ENCODE results near the gene MISP3.

GRCh38 chr19:14119146-14119545 lies 46.6 kb downstream of the MISP3 start:
- no peak for TF ChIP-seq BRCA1 (IDR thresholded peaks at IDR 0.05; ENCODE audit: low read depth, low read length)
- no peak for TF ChIP-seq CTCF (IDR thresholded peaks at IDR 0.05; ENCODE audit: control extremely low read depth in 1 of 3, insufficient read depth in 1 of 3, low read depth in 1 of 3, low read length in 3 of 3)
- no peak for TF ChIP-seq EP300 (IDR thresholded peaks at IDR 0.05; ENCODE audit: borderline replicate concordance in 1 of 2, low read depth in 2 of 2, low read length in 2 of 2)
- no peak for TF ChIP-seq CHD7 (IDR thresholded peaks at IDR 0.05; ENCODE audit: insufficient replicate concordance, low read length)
- no peak for TF ChIP-seq CEBPB (IDR thresholded peaks at IDR 0.05; ENCODE audit: low read depth, low read length)
- no peak for TF ChIP-seq POLR2A (IDR thresholded peaks at IDR 0.05; ENCODE audit: control extremely low read depth in 1 of 2, low read depth in 2 of 2, low read length in 2 of 2)
- TF ChIP-seq SAP30 (IDR thresholded peaks at IDR 0.05; ENCODE audit: insufficient read depth, insufficient replicate concordance, low read length) = no peak
- no peak for TF ChIP-seq CBX8 (IDR thresholded peaks at IDR 0.05; ENCODE audit: borderline replicate concordance, low read depth, low read length)
- no peak for TF ChIP-seq MAX (IDR thresholded peaks at IDR 0.05)
- TF ChIP-seq NANOG (IDR thresholded peaks at IDR 0.05; ENCODE audit: insufficient read depth, low read depth, low read length, poor library complexity, severe bottlenecking) = no peak
- no peak for TF ChIP-seq JUND (IDR thresholded peaks at IDR 0.05; ENCODE audit: low read length)
- TF ChIP-seq YY1 (IDR thresholded peaks at IDR 0.05; ENCODE audit: low read depth, low read length) = no peak
- no peak for TF ChIP-seq USF2 (IDR thresholded peaks at IDR 0.05; ENCODE audit: low read length)
- no peak for TF ChIP-seq CREB1 (IDR thresholded peaks at IDR 0.05)
